Measurements from ENCODE around the gene PRSS53. TPM values are rescaled to one million over a fixed set of nuclear protein-coding genes. Genes with fewer than 3 reads are reported as not detected.
A peak's percentile ranks its signal among the peaks of the same experiment; 100 is the strongest.

The PRSS53 gene
- total RNA-seq, 1 experiment from 2014 or later: 1.3 TPM

GRCh38 chr16:31081428-31082351 is 7.1 kb downstream of the PRSS53 start:
- H3K4me3 ChIP-seq (ENCODE audit: insufficient read depth, low read depth, low read length): no peak overlapping the region
- H3K36me3 ChIP-seq (replicated peaks; ENCODE audit: control insufficient read depth, insufficient read depth, low read length): peaks cover 34% of the 10 kb centered on the region
- DNase-seq: peak; percentile 55
- H3K27me3 ChIP-seq (ENCODE audit: control insufficient read depth, insufficient read depth, low read length): no peaks in the 10 kb centered on the region

GRCh38 chr16:31080756-31081419 is 7.9 kb downstream of the PRSS53 start:
- Histone ChIP-seq H3K36me3 (replicated peaks; ENCODE audit: control insufficient read depth, insufficient read depth, low read length) (peaks cover 35% of the 10 kb centered on the region), H3K27me3 (ENCODE audit: control insufficient read depth, insufficient read depth, low read length) (no peaks in the 10 kb centered on the region), H3K4me3 (ENCODE audit: insufficient read depth, low read depth, low read length) (no peak overlapping the region)
- peak; percentile 52 for DNase-seq

- H3K27me3 ChIP-seq (ENCODE audit: control insufficient read depth, insufficient read depth, low read length): no peaks in the 10 kb centered on the region
- DNase-seq: peak; percentile 64
- H3K4me3 ChIP-seq (ENCODE audit: insufficient read depth, low read depth, low read length): no peak overlapping the region
- peaks cover 35% of the 10 kb centered on the region for H3K36me3 ChIP-seq (replicated peaks; ENCODE audit: control insufficient read depth, insufficient read depth, low read length)
Observed at GRCh38 chr16:31080035-31080629, 8.6 kb downstream of the PRSS53 start.

GRCh38 chr16:31079342-31079944 is 9.3 kb downstream of the PRSS53 start:
- peaks cover 35% of the 10 kb centered on the region for H3K36me3 ChIP-seq (replicated peaks; ENCODE audit: control insufficient read depth, insufficient read depth, low read length)
- H3K4me3 ChIP-seq (ENCODE audit: insufficient read depth, low read depth, low read length): no peak overlapping the region
- no peaks in the 10 kb centered on the region for H3K27me3 ChIP-seq (ENCODE audit: control insufficient read depth, insufficient read depth, low read length)
- DNase-seq: no peak

GRCh38 chr16:31078597-31079341 is 10.0 kb downstream of the PRSS53 start:
- H3K36me3 ChIP-seq (replicated peaks; ENCODE audit: control insufficient read depth, insufficient read depth, low read length): peaks cover 35% of the 10 kb centered on the region
- peak; percentile 28 for DNase-seq
- no peak overlapping the region for H3K4me3 ChIP-seq (ENCODE audit: insufficient read depth, low read depth, low read length)
- no peaks in the 10 kb centered on the region for H3K27me3 ChIP-seq (ENCODE audit: control insufficient read depth, insufficient read depth, low read length)

GRCh38 chr16:31077592-31078396 is 10.9 kb downstream of the PRSS53 start:
- Histone ChIP-seq H3K27me3 (ENCODE audit: control insufficient read depth, insufficient read depth, low read length) (no peaks in the 10 kb centered on the region), H3K4me3 (ENCODE audit: insufficient read depth, low read depth, low read length) (no peak overlapping the region), H3K36me3 (replicated peaks; ENCODE audit: control insufficient read depth, insufficient read depth, low read length) (peaks cover 35% of the 10 kb centered on the region)
- peak; percentile 70 for DNase-seq

- DNase-seq: no peak
- Histone ChIP-seq H3K27me3 (ENCODE audit: control insufficient read depth, insufficient read depth, low read length) (no peaks in the 10 kb centered on the region), H3K4me3 (ENCODE audit: insufficient read depth, low read depth, low read length) (no peak overlapping the region), H3K36me3 (replicated peaks; ENCODE audit: control insufficient read depth, insufficient read depth, low read length) (peaks cover 34% of the 10 kb centered on the region)
Observed at GRCh38 chr16:31077024-31077423, 11.7 kb downstream of the PRSS53 start.

- no peak overlapping the region for H3K4me3 ChIP-seq (ENCODE audit: insufficient read depth, low read depth, low read length)
- DNase-seq: peak; percentile 52
- peaks cover 34% of the 10 kb centered on the region for H3K36me3 ChIP-seq (replicated peaks; ENCODE audit: control insufficient read depth, insufficient read depth, low read length)
- H3K27me3 ChIP-seq (ENCODE audit: control insufficient read depth, insufficient read depth, low read length): no peaks in the 10 kb centered on the region
Observed at GRCh38 chr16:31076319-31076718, 12.4 kb downstream of the PRSS53 start.

- H3K27me3 ChIP-seq (ENCODE audit: control insufficient read depth, insufficient read depth, low read length): no peaks in the 10 kb centered on the region
- peaks cover 25% of the 10 kb centered on the region for H3K36me3 ChIP-seq (replicated peaks; ENCODE audit: control insufficient read depth, insufficient read depth, low read length)
- peak overlapping the region; percentile 69 for H3K4me3 ChIP-seq (ENCODE audit: insufficient read depth, low read depth, low read length)
- no peak for DNase-seq
Observed at GRCh38 chr16:31074814-31075183, 13.9 kb downstream of the PRSS53 start.

GRCh38 chr16:31073970-31074813 is 14.6 kb downstream of the PRSS53 start, which contains the start of the genes ZNF646 and ZNF668:
TSS of gene ZNF646 (plus strand) at chr16:31074422. CDS start at chr16:31076325, 1,903 bp downstream.
TSS of gene ZNF668 (minus strand) at chr16:31074240. CDS start at chr16:31064459, 9,781 bp downstream.
- peak within 1 kb of the TSS; percentile 69 for H3K4me3 ChIP-seq (ENCODE audit: insufficient read depth, low read depth, low read length)
- no peaks in the 10 kb centered on the region for H3K27me3 ChIP-seq (ENCODE audit: control insufficient read depth, insufficient read depth, low read length)
- H3K36me3 ChIP-seq (replicated peaks; ENCODE audit: control insufficient read depth, insufficient read depth, low read length): peaks cover 20% of the 10 kb centered on the region
- DNase-seq: peak; percentile 98

GRCh38 chr16:31073142-31073969 is 15.4 kb downstream of the PRSS53 start:
- Histone ChIP-seq H3K27me3 (ENCODE audit: control insufficient read depth, insufficient read depth, low read length) (no peaks in the 10 kb centered on the region), H3K4me3 (ENCODE audit: insufficient read depth, low read depth, low read length) (peak overlapping the region; percentile 69), H3K36me3 (replicated peaks; ENCODE audit: control insufficient read depth, insufficient read depth, low read length) (peaks cover 15% of the 10 kb centered on the region)
- DNase-seq: peak; percentile 97
